Pancreas (tissue), 10 donors: ENCODE data around the gene PNPLA1. TPM values are rescaled to one million over a fixed set of nuclear protein-coding genes. Genes with fewer than 3 reads are reported as not detected.

Experiments used
- ATAC-seq, 4 donors: fragments of 200-7000 bp; cut with Tn5 transposase; one replicate each; pipeline versions ENCODE4 v1.8.0 to v1.9.1; 2020; ENCODE audit warnings: mild to moderate bottlenecking in 4 of 4, moderate library complexity in 4 of 4
- DNase-seq, 6 donors: peaks; one replicate each; pipeline ENCODE4 v3.0.0-alpha.2; 2020
- FAIRE-seq: peaks from 2 replicates; lab custom pipeline; 2012; peaks lifted over from hg19 to GRCh38; lab: Jason Lieb, UNC
- H3K27ac ChIP-seq, 4 donors: fragments of 200-600 bp; sonication (generic); 1 replicate in 3 of 4; 2 replicates in 1 of 4; pipeline versions ENCODE4 v1.5.0 to v1.8.0; 2020
- H3K27me3 ChIP-seq, 4 donors: fragments of 200-600 bp; one replicate each; pipeline ENCODE4 v1.8.0; 2021
- H3K36me3 ChIP-seq, 3 donors: fragments of 200-600 bp; sonication (generic) in 1 of 3; one replicate each; pipeline versions ENCODE4 v1.5.0 to v1.8.0; 2020 to 2021
- H3K4me1 ChIP-seq, 3 donors: fragments of 200-600 bp; one replicate each; pipeline ENCODE4 v1.8.0; 2021
- H3K4me3 ChIP-seq, 4 donors: fragments of 200-600 bp; sonication (generic) in 2 of 4; one replicate each; pipeline versions ENCODE4 v1.5.0 to v1.8.0; 2020 to 2021
- H3K9me3 ChIP-seq, 4 donors: fragments of 200-600 bp; one replicate each; pipeline ENCODE4 v1.8.0; 2021
- WGBS, 2 donors: extraction: QIAGEN DNeasy Blood & Tissue Kit; methylation state at CpG; one replicate each; pipeline ENCODE4 v1.1.7; 2013; 5-methylcytosine and 5-hydroxymethylcytosine counted together
- intact Hi-C, 3 donors: fragments of 100-400 bp; cut with DNase I; formaldehyde crosslinking; loops; one replicate each; pipeline versions ENCODE4 v1.11.1 to v1.14.2; 2022
- polyA plus RNA-seq, 2 donors: library from polyadenylated mRNA; stranded (reverse); fragments of 200-250 nt; gene quantifications; one replicate each; pipeline ENCODE4 v1.2.3, GENCODE V29; 2013
- total RNA-seq, 6 donors: library from RNA; stranded (reverse); fragmentation: NEBNext Ultra II Directional in 4 of 6; extraction: Animal tissue kit (Norgen Biotek cat#: 25700) in 4 of 6; gene quantifications; one replicate each; pipeline versions ENCODE4 v1.2.1 to v1.2.4, GENCODE V29; 2021 to 2023
- TF ChIP-seq, protein P1 (sequence below), 4 donors: fragments of 200-600 bp; sonication (generic) in 3 of 4; IDR thresholded peaks; one replicate each; pipeline versions ENCODE4 v1.5.0 to v1.8.0; 2021; ENCODE audit warnings: antibody characterized with exemption in 4 of 4
- donor health status: healthy with polysubstance abuse.
- donor health status: DM: no; HTN: no; CAD: no; lungs with moderate emphysema.
- donor health status: DM: no; HTN: no; CAD: no.
- donor health status: control.
- donor health status: control.
- donor health status: Bipolar disorder and iron deficiency.
- donor health status: DM: yes; HTN: yes; CAD: no.
- donor health status: DM: no; HTN: no; CAD: no.
- donor health status: DM: no; HTN: no; CAD: no.
- donor health status: DM: yes; HTN: yes; CAD: no.

Gene PNPLA1
- total and polyA plus RNA-seq, 8 donors: 0.12 TPM; not detected in 7

DNA sequence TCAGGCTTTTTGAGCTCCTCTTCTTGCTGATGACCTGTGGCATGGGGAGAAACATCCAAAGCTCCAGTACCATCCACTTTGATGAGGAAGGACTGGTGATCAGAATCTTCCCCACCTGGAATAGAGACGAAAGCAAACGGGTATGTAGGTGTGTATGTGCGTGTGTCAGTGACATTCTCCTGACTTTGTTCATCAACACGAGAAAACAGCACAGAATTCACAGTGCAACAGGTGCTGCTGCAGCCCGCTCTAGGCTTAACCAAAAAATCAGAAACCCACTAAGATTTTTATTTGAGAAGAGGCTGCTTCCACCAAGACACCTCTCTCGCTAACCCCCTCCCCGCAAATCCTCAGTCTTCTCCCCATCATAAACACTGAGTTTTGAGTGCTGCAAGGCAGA is 58.7 kb downstream of the PNPLA1 start:
- Histone ChIP-seq H3K36me3 (no peaks in the 10 kb centered on the region), H3K4me3 (no peak overlapping the region), H3K4me1 (peaks cover 0 to 8% (median 6%) of the 10 kb centered on the region in 3 donors), H3K27ac (no peak overlapping the region), H3K27me3 (no peaks in the 10 kb centered on the region), H3K9me3 (no peaks in the 10 kb centered on the region)
- no peak for FAIRE-seq
- TF ChIP-seq, protein P1, sequence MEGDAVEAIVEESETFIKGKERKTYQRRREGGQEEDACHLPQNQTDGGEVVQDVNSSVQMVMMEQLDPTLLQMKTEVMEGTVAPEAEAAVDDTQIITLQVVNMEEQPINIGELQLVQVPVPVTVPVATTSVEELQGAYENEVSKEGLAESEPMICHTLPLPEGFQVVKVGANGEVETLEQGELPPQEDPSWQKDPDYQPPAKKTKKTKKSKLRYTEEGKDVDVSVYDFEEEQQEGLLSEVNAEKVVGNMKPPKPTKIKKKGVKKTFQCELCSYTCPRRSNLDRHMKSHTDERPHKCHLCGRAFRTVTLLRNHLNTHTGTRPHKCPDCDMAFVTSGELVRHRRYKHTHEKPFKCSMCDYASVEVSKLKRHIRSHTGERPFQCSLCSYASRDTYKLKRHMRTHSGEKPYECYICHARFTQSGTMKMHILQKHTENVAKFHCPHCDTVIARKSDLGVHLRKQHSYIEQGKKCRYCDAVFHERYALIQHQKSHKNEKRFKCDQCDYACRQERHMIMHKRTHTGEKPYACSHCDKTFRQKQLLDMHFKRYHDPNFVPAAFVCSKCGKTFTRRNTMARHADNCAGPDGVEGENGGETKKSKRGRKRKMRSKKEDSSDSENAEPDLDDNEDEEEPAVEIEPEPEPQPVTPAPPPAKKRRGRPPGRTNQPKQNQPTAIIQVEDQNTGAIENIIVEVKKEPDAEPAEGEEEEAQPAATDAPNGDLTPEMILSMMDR (IDR thresholded peaks at IDR 0.05): no peak
- intact Hi-C loops: no loop called here
- no peak for DNase-seq
- 89 to 92% methylated on average over 7 of the region's 7 CpGs for WGBS, 2 donors
- no peak for ATAC-seq

DNA sequence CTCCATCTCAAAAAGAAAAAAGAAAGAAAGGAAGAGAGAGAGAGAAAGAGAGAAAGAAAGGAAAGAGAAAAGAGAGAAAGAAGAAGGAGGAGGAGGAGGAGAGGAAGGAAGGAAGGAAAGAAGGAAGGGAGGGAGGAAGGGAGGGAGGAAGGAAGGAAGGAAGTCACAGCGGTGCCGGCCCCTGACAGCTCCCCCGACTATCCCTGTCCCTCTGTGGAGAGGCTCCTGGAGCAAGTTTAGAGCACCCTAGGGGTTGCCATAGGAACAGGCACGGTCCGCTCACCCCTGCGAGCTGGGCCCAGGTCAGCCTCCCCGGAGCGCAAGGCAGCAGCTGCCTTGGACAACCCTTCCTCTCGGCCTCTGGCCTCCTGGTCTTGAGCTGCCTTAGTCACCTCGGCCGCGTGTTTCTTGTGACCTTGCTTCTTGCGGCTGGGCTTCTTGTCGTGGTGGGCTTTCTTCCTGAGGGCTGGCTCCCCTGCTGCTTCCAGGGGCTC is 60.0 kb downstream of the PNPLA1 start:
- TF ChIP-seq, protein P1 (IDR thresholded peaks at IDR 0.05): no peak
- DNase-seq: no peak
- intact Hi-C loops: no loop called here

GRCh38 chr6:36330366-36330765 is 60.5 kb downstream of the PNPLA1 start:
- peaks cover 0 to 17% (median 16%) of the 10 kb centered on the region in 3 donors for H3K4me1 ChIP-seq
- TF ChIP-seq, protein P1 (IDR thresholded peaks at IDR 0.05): no peak
- no peaks in the 10 kb centered on the region for H3K9me3 ChIP-seq
- DNase-seq: no peak
- H3K27ac ChIP-seq: no peak overlapping the region
- 92% methylated on average over 14 of the region's 14 CpGs for WGBS, 2 donors
- no peaks in the 10 kb centered on the region for H3K27me3 ChIP-seq
- H3K4me3 ChIP-seq: no peak overlapping the region
- intact Hi-C loops: no loop called here
- H3K36me3 ChIP-seq: no peaks in the 10 kb centered on the region
- no peak for FAIRE-seq
- ATAC-seq: no peak

More for the DNA sequence above, 60.0 kb downstream of the PNPLA1 start:
- Histone ChIP-seq H3K9me3 (no peaks in the 10 kb centered on the region), H3K4me1 (peaks cover 0 to 17% (median 13%) of the 10 kb centered on the region in 3 donors), H3K27ac (no peak overlapping the region), H3K36me3 (no peaks in the 10 kb centered on the region), H3K4me3 (no peak overlapping the region), H3K27me3 (no peaks in the 10 kb centered on the region)
- ATAC-seq (no peak), FAIRE-seq (no peak)
- 84 to 86% methylated on average over 14 of the region's 14 CpGs for WGBS, 2 donors

DNA sequence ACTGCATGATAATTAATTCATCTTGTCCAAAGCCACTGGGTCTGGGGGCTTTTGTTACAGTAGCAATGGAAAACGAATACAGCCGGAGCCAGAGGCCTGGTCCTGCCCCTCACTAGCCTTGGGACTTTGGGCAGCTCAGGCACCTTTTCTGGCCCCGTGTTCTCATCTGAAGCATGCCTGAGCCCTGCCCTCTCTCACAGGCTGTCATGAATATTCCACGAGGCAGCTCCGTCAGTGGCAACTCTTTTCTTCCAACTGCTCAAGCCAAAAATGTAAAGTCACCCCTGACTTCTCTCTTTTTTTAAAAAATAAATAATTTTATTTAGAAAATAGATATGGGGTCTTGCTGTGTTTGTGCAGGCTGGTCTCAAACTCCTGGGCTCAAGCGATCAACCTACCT is 61.5 kb downstream of the PNPLA1 start:
- ATAC-seq (no peak), FAIRE-seq (no peak), DNase-seq (no peak)
- no peaks in the 10 kb centered on the region for H3K9me3 ChIP-seq
- TF ChIP-seq, protein P1 (IDR thresholded peaks at IDR 0.05): no peak
- H3K27ac ChIP-seq: no peak overlapping the region
- H3K4me1 ChIP-seq: peaks cover 0 to 17% (median 16%) of the 10 kb centered on the region in 3 donors
- H3K36me3 ChIP-seq: no peaks in the 10 kb centered on the region
- H3K4me3 ChIP-seq: no peak overlapping the region
- H3K27me3 ChIP-seq: no peaks in the 10 kb centered on the region
- intact Hi-C loops: no loop called here
- WGBS, 2 donors: 92 to 94% methylated on average over 6 of the region's 6 CpGs

- Histone ChIP-seq H3K36me3 (no peaks in the 10 kb centered on the region), H3K4me1 (peaks cover 0 to 17% (median 16%) of the 10 kb centered on the region in 3 donors), H3K4me3 (no peak overlapping the region), H3K27ac (peak overlapping the region in 2 of 4 donors; percentile 50 to 86), H3K9me3 (no peaks in the 10 kb centered on the region), H3K27me3 (no peaks in the 10 kb centered on the region)
- intact Hi-C loops: no loop called here
- ATAC-seq (peak in 1 of 4 donors; percentile 19), DNase-seq (peak in 1 of 6 donors; percentile 63), FAIRE-seq (no peak)
- TF ChIP-seq, protein P1 (IDR thresholded peaks at IDR 0.05): no peak
- whole genome bisulfite sequencing, 2 donors: 47 to 57% methylated on average over 8 of the region's 8 CpGs
Measured at GRCh38 chr6:36333171-36333895, 63.5 kb downstream of the PNPLA1 start.
